Measurements from ENCODE around the gene HIGD2B. TPM values are rescaled to one million over a fixed set of nuclear protein-coding genes. Genes with fewer than 3 reads are reported as not detected.
A peak's percentile ranks its signal among the peaks of the same experiment; 100 is the strongest.
"Not testable (repeated sequence)": the region's sequence is repeated elsewhere in the genome, so short reads cannot be mapped to it uniquely, and the experiment has no call there.

Gene HIGD2B
- total RNA-seq, result not detected
- long read RNA-seq, result 0 reads

- peak; percentile 88 to 93 for DNase-seq
- intact Hi-C loops (cut with DNase I, micrococcal nuclease), result no loop called here
- peak; percentile 93 for ATAC-seq
Measured at GRCh38 chr15:72685925-72686794, at the start of gene HIGD2B, which contains the start of gene BBS4. Gene HIGD2B, minus strand, starts transcription at chr15:72686182. Its CDS starts 9,808 bp downstream, at chr15:72676374. Gene BBS4, plus strand, starts transcription at chr15:72686207. Its CDS starts 21 bp downstream, at chr15:72686228.

GRCh38 chr15:72735111-72735510 lies 49.1 kb upstream of the HIGD2B start:
- DNase-seq (no peak), ATAC-seq (no peak)
- intact Hi-C loops (cut with DNase I, micrococcal nuclease), result no loop called here

- no peak for ATAC-seq
- no peak for DNase-seq
- intact Hi-C loops (cut with DNase I, micrococcal nuclease), result no loop called here
Measured at GRCh38 chr15:72733941-72734738, 48.2 kb upstream of the HIGD2B start.

GRCh38 chr15:72732516-72732915 lies 46.5 kb upstream of the HIGD2B start:
- intact Hi-C loops (cut with DNase I, micrococcal nuclease), result no loop called here
- DNase-seq (no peak), ATAC-seq (no peak)

GRCh38 chr15:72732086-72732485 lies 46.1 kb upstream of the HIGD2B start:
- DNase-seq (no peak), ATAC-seq (no peak)
- intact Hi-C loops (cut with DNase I, micrococcal nuclease), result no loop called here

- intact Hi-C loops (cut with DNase I, micrococcal nuclease), result no loop called here
- DNase-seq, result no peak
- no peak for ATAC-seq
Measured at GRCh38 chr15:72728821-72729220, 42.8 kb upstream of the HIGD2B start.

GRCh38 chr15:72728249-72728648 lies 42.3 kb upstream of the HIGD2B start:
- ATAC-seq; intact Hi-C loops (cut with DNase I, micrococcal nuclease); DNase-seq: not testable (repeated sequence)

GRCh38 chr15:72727154-72727553 lies 41.2 kb upstream of the HIGD2B start:
- no peak for ATAC-seq
- intact Hi-C loops (cut with DNase I, micrococcal nuclease), result no loop called here
- DNase-seq, result no peak

GRCh38 chr15:72725851-72726250 lies 39.9 kb upstream of the HIGD2B start:
- ATAC-seq; intact Hi-C loops (cut with DNase I, micrococcal nuclease); DNase-seq: not testable (repeated sequence)

GRCh38 chr15:72725446-72725845 lies 39.5 kb upstream of the HIGD2B start:
- intact Hi-C loops (cut with DNase I, micrococcal nuclease), result no loop called here
- no peak for ATAC-seq
- no peak for DNase-seq

- ATAC-seq, result no peak
- DNase-seq, result no peak
- intact Hi-C loops (cut with DNase I, micrococcal nuclease), result no loop called here
Measured at GRCh38 chr15:72724028-72724427, 38.0 kb upstream of the HIGD2B start.

- peak; percentile 77 for ATAC-seq
- intact Hi-C loops (cut with DNase I, micrococcal nuclease), result no loop called here
Measured at GRCh38 chr15:72722071-72722696, 36.2 kb upstream of the HIGD2B start.

GRCh38 chr15:72708551-72709303 lies 22.7 kb upstream of the HIGD2B start:
- DNase-seq; intact Hi-C loops (cut with DNase I, micrococcal nuclease); ATAC-seq: not testable (repeated sequence)

More at GRCh38 chr15:72722071-72722696, 36.2 kb upstream of the HIGD2B start:
- peak; percentile 49 to 79 for DNase-seq

- DNase-seq, result no peak
- intact Hi-C loops (cut with DNase I, micrococcal nuclease), result no loop called here
- no peak for ATAC-seq
Measured at GRCh38 chr15:72706266-72706665, 20.3 kb upstream of the HIGD2B start.

- intact Hi-C loops (cut with DNase I, micrococcal nuclease), result no loop called here
- DNase-seq (no peak), ATAC-seq (no peak)
Measured at GRCh38 chr15:72700076-72700475, 14.1 kb upstream of the HIGD2B start.

- ATAC-seq, result no peak
- intact Hi-C loops (cut with DNase I, micrococcal nuclease), result no loop called here
- no peak for DNase-seq
Measured at GRCh38 chr15:72698938-72699337, 13.0 kb upstream of the HIGD2B start.

- ATAC-seq (no peak), DNase-seq (no peak)
- intact Hi-C loops (cut with DNase I, micrococcal nuclease), result no loop called here
Measured at GRCh38 chr15:72690938-72691337, 5.0 kb upstream of the HIGD2B start.

GRCh38 chr15:72688697-72689096 lies 2.7 kb upstream of the HIGD2B start:
- no peak for ATAC-seq
- intact Hi-C loops (cut with DNase I, micrococcal nuclease), result no loop called here
- DNase-seq, result no peak

Data from left colon (tissue), 2 donors.